NCI-H345 treated with DMSO at 0.1 percent for 48 hours (cell line): ENCODE results near the gene CELSR3.

Source experiments
- DNase-seq: peaks from one replicate; lab custom pipeline; 2025; ENCODE audit not compliant: unreplicated experiment; lab: John Stamatoyannopoulos, UW

CELSR3 gene

DNA sequence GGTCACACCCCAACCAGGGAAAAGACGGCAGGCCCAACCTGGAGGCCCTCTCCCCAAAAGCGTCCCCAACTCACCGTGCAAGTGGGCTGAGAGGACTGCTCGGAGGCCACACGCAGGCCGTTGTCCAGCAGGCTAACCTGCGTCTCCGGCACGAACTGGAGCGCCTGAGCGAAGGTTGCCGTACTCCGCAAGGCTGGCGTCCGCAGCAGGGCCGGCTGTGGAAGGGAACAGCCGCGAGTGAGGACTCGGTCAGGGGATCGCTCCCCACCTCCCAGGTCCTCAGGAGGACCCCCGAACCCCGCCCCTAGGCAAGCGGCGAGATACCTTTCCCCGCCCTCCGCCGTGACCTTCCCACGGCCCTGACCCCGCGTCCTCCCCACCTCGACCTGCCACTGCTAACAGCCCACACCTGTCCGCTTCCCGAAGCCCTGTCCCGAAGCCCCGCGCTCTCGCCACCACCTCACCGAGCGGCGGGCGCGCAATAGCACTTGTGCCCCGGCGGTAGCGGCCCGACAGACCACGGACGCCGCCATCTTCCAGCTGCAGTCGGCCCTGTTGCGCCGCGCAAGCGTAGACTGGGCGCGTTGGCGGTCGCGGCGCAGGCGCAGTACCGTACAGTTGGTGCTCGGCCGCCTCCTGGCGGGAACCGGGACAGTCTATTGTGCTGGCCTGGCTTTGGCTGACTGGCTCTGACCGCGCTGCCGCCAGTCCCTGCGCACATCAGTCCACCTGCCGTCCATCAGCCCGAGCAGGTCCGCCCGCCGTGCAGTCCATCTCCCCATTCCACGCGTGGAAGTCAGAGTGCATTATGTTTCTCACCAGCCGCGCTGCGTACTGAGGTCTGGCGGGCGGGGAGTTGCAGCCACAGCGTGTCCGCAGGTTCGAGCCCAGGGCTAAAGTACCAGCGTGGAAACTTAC lies 53.3 kb downstream of the CELSR3 start, which contains the start of gene UQCRC1:
UQCRC1 (minus strand) TSS at position 559 of the 918 bp plus-strand sequence; CDS start at position 533, 26 bp downstream.
- peak; percentile 78 for DNase-seq

DNA sequence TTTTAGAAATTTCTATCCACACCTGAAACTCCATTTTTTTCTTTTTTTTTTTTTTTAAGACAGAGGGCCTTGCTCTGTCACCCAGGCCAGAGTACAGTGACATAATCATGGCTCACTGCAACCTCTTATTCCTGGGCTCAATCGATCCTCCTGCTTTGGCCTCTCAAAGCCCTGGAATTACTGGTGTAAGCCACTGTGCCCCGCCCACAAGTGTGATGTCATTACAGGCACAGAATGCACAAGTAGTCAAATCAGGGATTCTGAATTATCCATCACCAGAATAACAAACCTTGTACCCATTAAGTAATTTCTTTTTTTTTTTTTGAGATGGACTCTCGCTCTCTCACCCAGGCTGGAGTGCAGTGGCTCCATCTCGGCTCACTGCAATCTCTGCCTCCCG lies 55.2 kb downstream of the CELSR3 start:
- DNase-seq: no peak

DNA sequence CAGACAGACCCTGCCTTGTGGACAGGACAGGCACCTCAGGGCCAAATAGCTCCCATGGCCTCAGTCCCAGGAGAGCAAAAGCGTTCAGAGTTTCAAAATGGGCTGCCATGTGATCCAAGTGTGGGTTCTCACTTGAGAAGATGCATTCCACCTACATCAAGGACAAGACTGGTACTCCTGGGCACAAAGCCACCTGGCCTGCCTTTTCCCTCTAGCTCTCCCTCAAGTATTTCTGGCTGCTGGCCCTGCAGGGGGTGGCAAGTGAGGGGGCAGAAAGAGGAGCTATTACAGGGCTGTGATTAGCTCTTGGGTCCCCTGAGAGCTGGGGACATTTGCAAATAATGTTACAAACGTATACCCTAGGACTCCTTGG lies 61.1 kb downstream of the CELSR3 start:
- DNase-seq: no peak

DNA sequence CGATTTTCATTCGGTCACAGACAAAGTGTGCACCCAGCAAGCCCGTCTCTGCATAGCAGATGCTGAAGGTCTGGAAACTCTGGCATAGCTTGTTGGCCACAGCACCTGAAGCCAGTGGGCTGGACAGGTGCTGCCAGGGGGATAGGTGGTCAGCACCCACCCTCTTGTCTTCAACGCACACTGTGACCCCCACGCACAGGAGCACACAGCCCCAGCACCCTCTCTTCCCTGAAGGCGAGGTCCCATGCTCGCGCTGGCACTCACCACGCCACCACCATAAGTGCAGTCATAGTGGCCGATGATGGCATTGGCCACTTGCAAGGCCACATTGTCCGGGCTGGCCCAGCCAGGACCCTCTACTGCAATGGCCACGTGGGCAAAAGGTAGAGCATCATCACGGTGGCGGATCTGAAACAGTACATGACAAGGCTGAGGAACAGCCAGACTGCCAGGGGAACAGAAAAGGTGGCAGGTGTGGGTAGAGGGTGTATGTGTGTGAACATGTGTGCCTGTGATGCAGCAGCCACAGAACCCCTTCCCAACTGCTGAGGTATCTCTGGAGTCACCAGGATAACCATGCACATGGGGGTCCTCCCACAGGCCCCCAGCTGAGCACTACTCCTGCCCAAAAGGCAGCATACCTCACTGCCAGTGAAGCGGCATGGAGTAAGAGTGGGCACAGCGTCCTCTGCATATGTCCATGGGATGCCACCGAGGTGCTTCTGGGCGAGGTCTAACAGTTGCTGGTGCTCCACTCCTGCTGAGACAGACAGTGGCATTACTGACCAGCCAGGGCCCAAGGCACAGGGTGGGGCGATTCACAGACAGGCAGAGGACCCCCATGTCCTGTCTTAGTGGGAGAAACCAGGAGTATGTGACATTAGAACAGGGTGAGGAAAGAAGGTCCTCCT lies 61.7 kb downstream of the CELSR3 start:
- no peak for DNase-seq

DNA sequence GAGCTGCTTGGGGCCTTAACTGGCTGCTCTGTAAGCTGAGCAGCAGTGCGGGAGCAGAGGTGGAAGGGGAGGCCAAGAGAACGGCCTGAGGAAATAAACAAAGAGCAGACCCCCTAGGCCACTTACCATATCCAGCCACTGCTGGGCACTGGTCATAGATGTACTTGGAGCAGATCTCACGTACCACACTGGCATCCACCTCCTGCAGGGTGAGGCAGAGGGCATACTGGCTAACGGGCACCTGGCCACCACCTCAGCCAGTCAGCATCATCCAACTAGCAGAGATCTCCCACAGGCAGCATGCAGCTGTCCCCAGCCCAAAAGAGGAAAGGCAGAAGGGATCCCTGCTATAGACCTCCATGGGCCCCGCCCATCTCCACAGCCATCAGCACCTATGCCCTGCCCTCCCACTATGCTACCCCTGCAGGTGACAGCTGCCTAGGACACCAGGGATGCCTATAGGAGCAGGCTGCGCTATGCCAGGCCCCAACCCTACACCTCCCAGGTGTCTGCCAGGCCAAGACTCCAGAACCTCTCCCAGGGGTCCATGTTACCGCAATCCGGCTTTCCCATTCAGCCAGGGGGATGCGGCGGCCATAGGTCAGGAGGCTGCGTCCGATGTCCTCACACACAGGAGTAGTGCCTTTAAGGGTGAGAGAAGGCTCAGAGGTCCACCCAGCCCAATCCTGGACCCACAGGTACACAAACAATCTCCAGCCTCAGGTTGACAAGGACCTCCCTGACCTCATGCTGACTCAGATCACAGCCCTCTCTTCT lies 63.0 kb downstream of the CELSR3 start:
- DNase-seq: no peak

DNA sequence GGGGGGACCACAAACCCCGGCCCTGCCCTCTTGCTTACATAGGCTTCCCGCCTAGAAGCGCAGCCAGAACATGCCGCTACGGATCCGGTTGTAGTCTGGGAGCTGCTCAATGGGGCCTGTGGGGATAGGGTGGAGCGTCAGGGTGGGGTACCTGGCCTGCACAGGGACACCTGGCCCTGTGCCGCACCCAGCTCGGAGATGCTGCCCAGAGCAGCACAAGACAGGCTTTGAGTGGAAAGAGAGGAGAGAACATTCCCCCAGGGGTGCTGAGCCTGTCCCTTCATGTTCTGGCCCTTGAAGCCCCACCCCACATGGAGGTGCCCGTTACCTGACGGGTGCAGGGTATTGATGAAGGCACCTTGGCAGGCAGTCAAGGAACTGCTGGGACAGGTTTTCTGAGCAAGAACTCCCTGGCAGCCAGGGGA lies 63.6 kb downstream of the CELSR3 start:
- no peak for DNase-seq

DNA sequence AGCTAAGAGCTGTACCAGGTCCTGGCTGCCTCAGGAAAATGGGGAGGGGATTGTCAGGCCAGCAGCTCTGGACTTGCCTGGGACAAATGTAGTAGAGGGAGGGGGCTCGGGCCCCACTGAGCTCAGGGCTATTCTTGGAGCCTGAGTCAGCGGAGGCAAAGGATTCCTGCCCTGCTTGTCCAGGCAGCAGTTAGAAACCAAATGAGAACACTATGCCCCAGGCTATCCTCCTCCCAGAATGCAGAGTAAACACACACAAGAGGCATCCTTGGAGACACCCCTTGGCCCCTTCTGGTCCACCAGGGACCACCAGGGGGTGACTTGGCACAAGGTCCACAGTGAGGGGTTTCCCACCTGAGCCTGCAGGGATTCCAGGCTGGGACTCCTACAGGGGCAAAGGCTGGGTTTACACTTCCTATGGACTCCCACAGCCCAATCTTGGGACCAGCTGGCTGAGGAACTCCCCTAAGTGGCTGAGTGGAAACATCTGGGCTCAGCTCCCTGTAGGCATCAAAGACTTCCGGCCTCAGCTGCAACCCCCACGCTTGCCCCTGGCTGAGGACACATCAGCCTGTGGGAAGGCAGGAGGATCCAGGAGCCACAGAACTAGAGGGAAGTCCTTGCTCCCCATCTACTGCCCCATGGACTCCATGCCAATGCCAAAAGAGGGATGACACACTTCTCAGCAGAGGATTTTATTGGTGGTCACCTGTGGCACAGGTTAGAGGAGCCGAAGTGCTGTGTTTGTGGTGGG lies 64.2 kb downstream of the CELSR3 start:
- DNase-seq: no peak

DNA sequence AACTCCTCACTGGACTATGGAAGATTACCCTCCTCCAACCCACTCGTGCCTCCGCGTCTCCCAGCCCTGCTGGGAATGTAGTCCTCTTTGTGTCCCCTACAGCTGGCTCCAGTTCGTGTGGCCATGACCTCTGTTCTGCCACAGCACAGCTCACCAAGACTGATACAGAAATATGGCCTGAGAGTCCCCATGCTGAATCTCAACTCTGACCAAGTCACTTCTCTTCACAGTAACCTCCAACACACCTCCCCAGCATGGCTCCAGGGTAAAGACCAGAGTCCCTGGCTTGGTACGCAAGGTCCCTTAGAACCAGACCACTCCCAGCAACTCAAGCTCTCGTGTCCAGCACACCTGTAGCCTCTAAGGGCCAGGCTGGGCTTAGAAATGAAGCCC lies 65.3 kb downstream of the CELSR3 start:
- no peak for DNase-seq

DNA sequence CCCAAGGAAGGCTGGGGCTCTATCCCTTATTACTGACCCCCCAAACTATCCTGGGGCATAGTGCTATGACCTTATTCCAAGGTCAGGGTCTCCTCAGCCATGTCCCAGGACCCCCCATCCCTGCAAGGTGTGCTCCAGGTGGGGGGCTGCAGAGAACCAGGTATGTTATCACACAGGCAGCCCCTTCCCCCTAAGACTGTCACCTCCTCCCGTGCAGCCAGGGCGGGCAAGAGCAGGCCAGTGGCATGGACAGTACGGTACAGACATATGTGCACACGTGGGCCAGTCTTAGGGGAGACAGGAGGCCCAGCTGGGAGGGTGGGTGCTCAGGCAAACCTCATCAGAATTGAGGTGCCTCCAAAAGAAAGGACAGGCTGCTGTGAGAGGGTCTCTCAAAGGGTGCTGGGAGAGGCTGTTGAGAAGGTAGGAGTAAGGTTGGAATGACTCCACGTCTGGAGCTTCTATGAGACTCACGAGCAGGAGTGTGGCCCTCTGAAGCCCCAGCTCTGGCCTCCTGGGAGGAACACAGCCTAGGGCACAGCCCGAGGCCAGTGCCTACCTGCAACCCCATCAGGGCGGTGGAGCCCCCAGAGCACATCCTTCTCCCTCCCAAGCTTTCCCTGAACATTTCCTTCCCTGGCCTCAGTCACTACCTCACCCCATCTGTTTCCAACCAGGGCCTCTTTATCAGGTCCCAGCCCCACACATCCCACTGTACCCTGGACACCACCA lies 65.8 kb downstream of the CELSR3 start:
- DNase-seq: no peak

DNA sequence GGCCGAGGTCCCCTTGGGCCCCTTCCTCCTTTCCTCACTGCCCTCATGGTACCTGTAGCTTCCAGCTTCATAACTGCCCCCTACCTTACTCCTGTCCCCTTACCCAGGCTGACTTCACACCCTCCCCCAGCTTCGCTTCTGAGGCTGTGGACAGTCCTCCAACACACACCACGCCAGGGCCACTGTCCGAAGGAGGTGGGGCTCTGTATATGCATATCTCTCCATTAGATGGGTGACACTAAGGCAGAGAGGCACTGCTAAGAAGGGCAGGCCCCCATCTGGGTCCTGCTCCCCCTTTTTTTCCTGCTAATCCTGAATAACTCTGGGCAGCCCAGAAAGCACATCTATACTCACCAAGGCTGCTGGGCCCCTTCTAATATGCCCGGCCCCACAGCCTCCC lies 66.5 kb downstream of the CELSR3 start:
- DNase-seq: no peak

DNA sequence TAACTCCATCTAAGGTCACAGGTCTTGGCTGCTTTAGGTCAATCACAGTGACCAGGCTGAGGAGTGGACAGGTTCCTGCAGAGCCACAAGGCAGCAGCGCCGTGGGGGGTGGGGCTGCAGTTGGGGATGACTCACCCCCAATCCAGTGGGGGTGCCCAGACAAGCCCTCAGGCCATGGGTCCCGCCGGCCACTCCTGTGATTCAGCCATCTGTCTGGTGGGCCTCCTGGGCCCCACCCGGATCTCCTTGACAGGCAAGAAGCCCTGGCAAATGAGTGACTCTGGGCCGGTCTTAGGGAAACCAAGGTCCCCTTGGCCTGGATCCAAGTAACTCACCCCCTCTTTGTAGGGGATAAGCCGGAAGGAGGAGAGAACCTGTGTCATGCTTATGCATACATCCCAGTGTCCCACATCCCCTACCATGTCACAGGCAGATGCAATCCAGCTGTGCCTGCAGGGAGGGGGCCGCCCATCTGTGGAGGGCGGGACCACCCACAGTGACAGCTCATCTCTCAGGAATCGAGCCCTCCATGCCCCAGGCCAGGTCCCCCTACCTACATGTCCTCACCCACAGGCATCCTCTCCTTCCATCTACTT lies 67.1 kb downstream of the CELSR3 start:
- no peak for DNase-seq

DNA sequence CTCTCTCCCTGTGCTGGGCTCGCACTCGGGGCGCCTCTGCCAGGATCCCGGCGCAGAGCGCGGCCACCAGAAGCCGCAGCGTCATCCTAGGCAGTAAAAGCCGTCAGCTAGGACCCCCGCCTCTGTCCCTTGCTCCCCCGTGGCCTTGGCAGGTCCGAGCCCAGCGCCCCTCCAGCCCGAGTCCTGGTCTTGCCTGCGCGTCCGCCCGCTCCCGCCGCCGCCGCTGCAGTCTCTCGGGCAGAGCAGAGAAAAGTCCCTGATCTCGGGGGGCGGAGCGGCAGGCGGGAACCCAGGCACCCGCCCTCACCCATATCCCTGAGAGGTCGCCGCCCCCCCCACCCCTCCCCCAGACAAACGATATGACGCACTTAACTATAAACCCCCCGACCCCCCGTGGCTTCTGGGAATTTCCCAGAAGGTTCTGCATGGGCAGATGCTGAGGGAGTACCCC lies 67.6 kb downstream of the CELSR3 start, which contains the start of gene COL7A1:
COL7A1 (minus strand) TSS at position 255 of the 451 bp plus-strand sequence; CDS start at position 85, 170 bp downstream.
- no peak for DNase-seq

DNA sequence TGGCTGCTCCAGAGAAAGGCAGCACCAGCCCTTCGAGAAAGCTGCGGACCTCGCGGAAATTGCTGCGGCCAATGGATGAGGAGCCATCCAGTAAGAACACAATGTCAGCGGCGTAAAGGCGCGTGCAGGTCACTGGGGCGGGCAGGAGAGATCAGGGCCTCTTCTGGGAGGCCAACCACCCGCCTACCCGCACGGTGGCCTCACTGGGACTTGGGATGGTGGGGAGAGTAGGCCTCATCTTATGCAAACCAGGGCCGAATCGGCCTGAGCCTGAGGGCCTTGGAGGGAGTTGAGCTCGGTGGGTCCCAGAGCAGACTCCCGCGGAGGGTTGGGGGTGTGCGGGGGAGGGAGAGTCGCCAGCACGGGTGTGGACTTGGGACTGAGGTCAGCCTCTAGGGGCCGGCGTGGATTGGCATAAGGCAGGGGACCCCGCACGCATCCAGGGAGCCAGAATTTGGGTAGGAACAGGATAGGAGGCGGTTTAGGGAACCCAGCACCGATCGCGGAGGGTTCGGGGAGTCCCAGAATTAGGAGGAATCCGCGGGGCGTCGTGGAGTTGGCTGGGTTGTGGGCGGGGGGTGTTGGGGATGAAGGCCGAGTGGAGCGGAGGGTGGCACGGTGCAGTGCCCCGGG lies 68.2 kb downstream of the CELSR3 start:
- DNase-seq: no peak

DNA sequence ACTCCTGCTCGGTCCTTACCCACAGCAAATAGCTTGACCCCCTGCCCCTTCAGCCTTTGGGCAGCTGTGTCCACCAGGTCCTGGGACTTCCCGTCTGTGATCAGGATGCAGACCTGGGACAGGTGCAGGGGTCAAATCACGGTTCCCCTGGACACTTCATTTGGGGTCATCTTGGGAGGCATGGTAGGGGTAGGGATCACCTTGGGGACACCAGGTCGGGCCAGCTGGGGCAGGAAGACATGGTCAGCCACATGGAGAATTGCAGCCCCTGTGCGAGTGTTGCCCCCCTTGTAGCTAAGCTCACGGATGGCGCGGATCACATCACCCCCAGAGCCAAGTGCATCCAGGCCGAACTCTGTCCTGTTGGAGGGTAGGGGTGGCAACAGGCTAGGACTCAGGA lies 69.3 kb downstream of the CELSR3 start:
- no peak for DNase-seq

DNA sequence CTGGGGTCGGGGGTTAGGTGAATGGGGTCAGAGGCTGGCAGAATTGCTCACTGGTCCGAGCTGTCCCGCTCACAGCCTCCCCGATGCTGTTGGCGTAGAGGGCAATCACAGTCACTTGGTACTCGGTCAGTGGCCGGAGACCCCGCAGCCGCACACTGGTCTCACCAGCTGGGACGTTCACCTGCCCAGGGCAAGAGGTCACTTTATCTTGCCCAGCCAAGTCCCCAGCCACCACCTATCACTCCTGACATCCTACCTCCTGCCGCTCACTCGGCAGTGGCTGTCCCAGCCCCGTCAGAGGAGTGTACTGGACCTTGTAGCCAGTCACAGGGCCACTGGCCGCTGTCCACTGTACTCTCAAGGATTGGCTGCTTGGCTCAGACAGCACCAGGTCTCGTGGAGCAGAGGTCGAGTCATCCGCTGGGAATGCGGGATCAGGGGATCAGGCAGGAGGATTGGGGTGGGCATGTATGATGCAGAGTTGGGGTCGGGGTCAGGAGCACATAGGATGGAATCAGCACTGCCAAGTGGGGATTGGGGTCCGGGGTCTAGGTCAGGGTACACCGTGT lies 70.1 kb downstream of the CELSR3 start:
- DNase-seq: no peak

DNA sequence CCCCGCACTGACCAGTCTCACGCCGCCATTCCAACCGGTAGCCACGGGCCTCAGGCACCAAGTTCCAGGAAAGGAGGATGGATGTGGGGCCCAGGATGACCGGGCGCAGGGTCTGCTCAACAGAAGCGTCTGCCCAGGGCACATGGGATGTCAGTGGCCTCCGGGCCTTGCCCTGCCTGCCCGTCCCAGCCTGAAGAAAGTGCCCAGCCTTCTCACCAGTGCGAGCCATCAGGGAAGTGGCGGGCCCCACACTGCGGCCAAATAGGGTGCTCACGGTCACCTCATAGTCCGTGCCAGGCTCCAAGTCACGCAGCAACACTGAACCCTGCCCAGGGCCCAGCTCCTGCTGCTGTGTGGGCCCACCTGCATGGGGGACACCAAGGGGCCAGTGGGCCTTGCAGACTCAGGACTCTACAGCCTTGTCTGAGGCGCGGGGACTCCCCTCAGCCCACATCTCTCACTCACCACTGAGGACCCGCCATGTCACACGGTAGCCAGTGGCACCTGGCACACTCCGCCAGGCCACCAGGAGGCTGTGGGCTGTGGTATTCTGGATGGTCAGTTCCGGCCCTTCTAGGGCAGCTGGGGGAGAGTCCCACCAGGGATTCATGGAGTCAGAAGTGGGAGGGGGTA lies 70.7 kb downstream of the CELSR3 start:
- DNase-seq: no peak

DNA sequence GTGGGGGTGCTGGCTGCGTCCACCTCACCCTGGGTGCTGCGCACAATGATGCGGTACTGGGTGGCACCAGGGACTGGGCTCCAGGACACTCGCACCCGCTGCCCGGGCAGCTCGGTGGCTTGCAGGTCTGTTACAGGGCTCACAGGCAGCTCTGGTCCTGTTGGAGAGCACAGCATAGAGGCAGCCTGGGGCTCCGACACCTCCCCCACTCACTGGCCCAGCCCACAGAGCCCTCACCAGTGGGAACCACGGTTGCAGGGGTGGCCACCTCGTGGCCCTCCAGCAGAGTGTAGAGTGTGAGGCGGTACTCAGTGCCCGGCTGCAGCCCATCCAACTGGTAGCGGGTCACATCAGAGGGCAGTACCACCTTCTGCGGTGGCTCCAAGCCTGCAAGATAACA lies 71.2 kb downstream of the CELSR3 start:
- DNase-seq: no peak

DNA sequence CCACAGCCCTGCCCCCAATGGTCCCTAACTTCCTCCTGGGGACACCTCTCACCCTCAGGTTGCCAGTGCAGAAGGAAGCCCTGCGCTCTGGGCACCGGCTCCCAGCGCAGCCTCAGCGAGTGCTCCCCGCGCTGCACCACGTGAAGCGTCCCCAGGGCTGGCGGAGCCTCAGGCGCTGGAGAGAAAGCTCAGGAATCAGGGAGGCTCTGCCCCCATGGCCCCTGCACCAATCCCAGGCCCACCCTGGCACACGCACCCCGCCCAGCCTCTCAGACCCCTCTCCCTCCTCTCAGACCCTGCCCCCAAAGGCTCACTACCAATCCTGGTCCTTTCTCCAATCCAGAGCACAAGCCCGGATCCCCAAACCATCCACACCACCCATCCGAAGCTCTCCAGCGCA lies 74.5 kb downstream of the CELSR3 start:
- no peak for DNase-seq
